ENCODE data around the gene S100A14. TPM values are rescaled to one million over a fixed set of nuclear protein-coding genes. Genes with fewer than 3 reads are reported as not detected.
A peak's percentile ranks its signal among the peaks of the same experiment; 100 is the strongest.

The S100A14 gene
- total and polyA plus RNA-seq, 5 experiments from 2014 or later, result not detected

DNA sequence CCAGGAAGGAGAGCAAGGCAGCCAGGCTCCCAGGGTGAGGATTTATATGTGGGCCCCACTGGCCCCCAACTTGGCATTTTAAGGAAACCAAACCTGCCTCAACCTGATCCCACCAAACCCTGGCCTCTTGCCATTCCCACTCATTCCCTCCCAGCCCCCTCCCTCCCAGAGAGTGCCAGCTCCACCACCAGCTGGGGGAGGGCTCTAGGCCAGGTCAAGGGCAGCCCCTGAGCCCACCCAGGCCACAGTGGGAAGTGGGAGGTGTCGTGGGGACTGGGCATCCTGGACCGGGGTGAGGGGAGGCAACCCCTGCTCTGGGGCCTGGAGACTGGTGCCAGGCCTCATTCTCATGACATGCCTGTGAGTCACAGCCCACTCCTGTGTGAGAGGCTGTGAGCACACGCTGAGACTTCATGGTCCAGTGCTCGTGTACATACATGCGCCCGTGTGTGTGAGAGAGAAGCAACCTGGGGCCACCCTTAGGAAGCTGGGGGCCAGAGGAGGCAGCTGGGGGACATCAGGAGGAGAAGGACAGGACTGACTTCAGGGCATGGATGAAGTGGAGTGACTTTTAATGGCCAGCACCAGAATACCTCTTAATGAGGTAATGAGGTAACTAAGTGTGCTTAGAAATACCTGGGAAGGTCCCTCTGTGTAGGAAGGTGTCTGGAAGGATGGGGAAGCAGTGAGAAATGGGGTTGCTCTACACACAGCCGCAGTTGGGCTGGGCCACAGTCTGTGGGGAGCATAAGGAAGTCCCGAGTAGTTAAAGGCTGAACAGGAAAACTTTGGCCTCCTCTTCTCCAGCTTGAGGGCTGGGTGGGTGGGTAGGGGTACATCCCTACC lies 50.4 kb downstream of the S100A14 start, which contains the start of gene S100A2:
Gene S100A2, minus strand, starts transcription at position 316 of the 846 bp plus-strand sequence. CDS start 1,967 bp downstream, outside the sequence.
- H3K36me3 Mint-ChIP-seq, result no peaks in the 10 kb centered on the region
- peaks cover 16 to 32% (median 28%) of the 10 kb centered on the region in 4 donors for H3K4me1 Mint-ChIP-seq
- H3K27ac Mint-ChIP-seq, result peak within 1 kb of the TSS; percentile 8 to 96 (median 72)
- H3K9me3 Mint-ChIP-seq, result no peaks in the 10 kb centered on the region
- ATAC-seq (peak; percentile 25 to 35), DNase-seq (peak in 1 of 10 donors; percentile 30)
- H3K27me3 Mint-ChIP-seq, result peaks cover 0 to 4% (median 0%) of the 10 kb centered on the region in 5 donors
- POLR2A ChIA-PET, result interaction anchor here (0.6 to 4.1 kb wide), 8 partner anchors 20 to 68 kb away, joined by 3 to 25 read pairs (median 6); partner anchors contain the start of genes CHTOP, S100A4, S100A5 and S100A6
- H3K4me3 Mint-ChIP-seq, result peak within 1 kb of the TSS in 7 of 10 donors; percentile 9 to 84 (median 51)

Other genes starting within 250 kb of the S100A14 start
- gene S100A12, start 240.7 kb downstream of the S100A14 start, total RNA-seq, result not detected
- gene S100A12, start 240.7 kb downstream of the S100A14 start, polyA plus RNA-seq, result 1 to 10 TPM in 1 of 3 donors, under 1 TPM in 1, not detected in 1; 0.44 to 1.7 TPM
- gene S100A8, start 225.3 kb downstream of the S100A14 start, total RNA-seq, result not detected
- 10 to 100 TPM in 2 of 3 donors, 1 to 10 TPM in 1; 1.0 to 12.4 (median 11.6) TPM for gene S100A8, start 225.3 kb downstream of the S100A14 start, polyA plus RNA-seq
- gene S100A7A, start 199.8 kb downstream of the S100A14 start, total RNA-seq, result not detected
- gene S100A7A, start 199.8 kb downstream of the S100A14 start, polyA plus RNA-seq, result not detected
- not detected for gene S100A7, start 155.7 kb downstream of the S100A14 start, total RNA-seq
- gene S100A7, start 155.7 kb downstream of the S100A14 start, polyA plus RNA-seq, result not detected
- gene S100A6, start 80.3 kb downstream of the S100A14 start, total RNA-seq, result 100 to 1,000 TPM; 223 to 232 TPM
- gene S100A6, start 80.3 kb downstream of the S100A14 start, polyA plus RNA-seq, result 100 to 1,000 TPM; 443 to 707 (median 568) TPM
- gene S100A5, start 75.4 kb downstream of the S100A14 start, total RNA-seq, result 1 to 10 TPM in 1 of 2 experiments, not detected in 1; 1.4 TPM
- gene S100A5, start 75.4 kb downstream of the S100A14 start, polyA plus RNA-seq, result under 1 TPM in 2 of 3 donors, not detected in 1; 0.63 to 0.78 TPM
- gene S100A4, start 70.5 kb downstream of the S100A14 start, total RNA-seq, result 100 to 1,000 TPM; 115 to 129 TPM
- 1,000 to 10,000 TPM in 1 of 3 donors, 100 to 1,000 TPM in 2; 421 to 1,131 (median 581) TPM for gene S100A4, start 70.5 kb downstream of the S100A14 start, polyA plus RNA-seq
- gene S100A3, start 67.1 kb downstream of the S100A14 start, total RNA-seq, result not detected
- gene S100A3, start 67.1 kb downstream of the S100A14 start, polyA plus RNA-seq, result not detected
- gene S100A2, start 50.5 kb downstream of the S100A14 start, total RNA-seq, result not detected
- gene S100A2, start 50.5 kb downstream of the S100A14 start, polyA plus RNA-seq, result not detected
- gene S100A16, start 3.2 kb downstream of the S100A14 start, total RNA-seq, result not detected
- gene S100A16, start 3.2 kb downstream of the S100A14 start, polyA plus RNA-seq, result not detected
- 1 to 10 TPM; 5.3 to 6.0 TPM for gene S100A13, start 11.2 kb upstream of the S100A14 start, total RNA-seq
- gene S100A13, start 11.2 kb upstream of the S100A14 start, polyA plus RNA-seq, result 1 to 10 TPM in 2 of 3 donors, under 1 TPM in 1; 0.94 to 1.9 (median 1.1) TPM
- not detected for gene S100A1, start 12.1 kb upstream of the S100A14 start, total RNA-seq
- not detected for gene S100A1, start 12.1 kb upstream of the S100A14 start, polyA plus RNA-seq
- gene CHTOP, start 17.7 kb upstream of the S100A14 start, total RNA-seq, result 100 to 1,000 TPM; 152 to 155 TPM
- gene CHTOP, start 17.7 kb upstream of the S100A14 start, polyA plus RNA-seq, result 10 to 100 TPM; 45.2 to 74.7 (median 48.8) TPM
- gene SNAPIN, start 42.4 kb upstream of the S100A14 start, total RNA-seq, result 10 to 100 TPM; 28.2 to 30.7 TPM
- 10 to 100 TPM; 66.6 to 77.4 (median 72.3) TPM for gene SNAPIN, start 42.4 kb upstream of the S100A14 start, polyA plus RNA-seq
- 100 to 1,000 TPM in 1 of 2 experiments, 10 to 100 TPM in 1; 96.8 to 101 TPM for gene ILF2, start 54.7 kb upstream of the S100A14 start, total RNA-seq
- 100 to 1,000 TPM; 115 to 140 (median 121) TPM for gene ILF2, start 54.7 kb upstream of the S100A14 start, polyA plus RNA-seq
- gene NPR1, start 62.4 kb upstream of the S100A14 start, total RNA-seq, result not detected
- not detected for gene NPR1, start 62.4 kb upstream of the S100A14 start, polyA plus RNA-seq
- gene INTS3, start 111.7 kb upstream of the S100A14 start, total RNA-seq, result 10 to 100 TPM; 58.2 to 60.6 TPM
- 10 to 100 TPM in 2 of 3 donors, 1 to 10 TPM in 1; 10.0 to 13.8 (median 10.8) TPM for gene INTS3, start 111.7 kb upstream of the S100A14 start, polyA plus RNA-seq
- 10 to 100 TPM; 15.3 to 18.5 TPM for gene SLC27A3, start 159.1 kb upstream of the S100A14 start, total RNA-seq
- 10 to 100 TPM in 2 of 3 donors, 1 to 10 TPM in 1; 8.4 to 15.6 (median 10.0) TPM for gene SLC27A3, start 159.1 kb upstream of the S100A14 start, polyA plus RNA-seq